ENCODE data around the gene IGIP. TPM values are rescaled to one million over a fixed set of nuclear protein-coding genes. Genes with fewer than 3 reads are reported as not detected.

IGIP gene
- total RNA-seq, 4 donors from 2014 or later = 6.7 to 13.1 (median 8.2) TPM

- no peak for DNase-seq
- Histone ChIP-seq H3K36me3 (no peaks in the 10 kb centered on the region), H3K27me3 (no peaks in the 10 kb centered on the region), H3K4me1 (peaks cover 57 to 65% of the 10 kb centered on the region in 2 donors), H3K4me3 (peak overlapping the region; percentile 78 to 91 (median 85)), H3K27ac (peak overlapping the region; percentile 94 to 97 (median 95)), H3K9me3 (no peaks in the 10 kb centered on the region)
- in situ Hi-C loops (cut with MboI; ENCODE audit: low sequenced_read_pairs in 4 of 4) (no loop called here), intact Hi-C loops (cut with DNase I; ENCODE audit: low total_unique reads) (loop anchor here (5.0 kb wide), 1 partner anchor 45 kb away; no protein-coding TSS in a partner anchor)
- ATAC-seq = no peak
- TF ChIP-seq, protein P1, sequence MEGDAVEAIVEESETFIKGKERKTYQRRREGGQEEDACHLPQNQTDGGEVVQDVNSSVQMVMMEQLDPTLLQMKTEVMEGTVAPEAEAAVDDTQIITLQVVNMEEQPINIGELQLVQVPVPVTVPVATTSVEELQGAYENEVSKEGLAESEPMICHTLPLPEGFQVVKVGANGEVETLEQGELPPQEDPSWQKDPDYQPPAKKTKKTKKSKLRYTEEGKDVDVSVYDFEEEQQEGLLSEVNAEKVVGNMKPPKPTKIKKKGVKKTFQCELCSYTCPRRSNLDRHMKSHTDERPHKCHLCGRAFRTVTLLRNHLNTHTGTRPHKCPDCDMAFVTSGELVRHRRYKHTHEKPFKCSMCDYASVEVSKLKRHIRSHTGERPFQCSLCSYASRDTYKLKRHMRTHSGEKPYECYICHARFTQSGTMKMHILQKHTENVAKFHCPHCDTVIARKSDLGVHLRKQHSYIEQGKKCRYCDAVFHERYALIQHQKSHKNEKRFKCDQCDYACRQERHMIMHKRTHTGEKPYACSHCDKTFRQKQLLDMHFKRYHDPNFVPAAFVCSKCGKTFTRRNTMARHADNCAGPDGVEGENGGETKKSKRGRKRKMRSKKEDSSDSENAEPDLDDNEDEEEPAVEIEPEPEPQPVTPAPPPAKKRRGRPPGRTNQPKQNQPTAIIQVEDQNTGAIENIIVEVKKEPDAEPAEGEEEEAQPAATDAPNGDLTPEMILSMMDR (IDR thresholded peaks at IDR 0.05 in 4 of 5, conservative IDR thresholded peaks at IDR 0.05 in 1 of 5) = no peak
- TF ChIP-seq POLR2A (IDR thresholded peaks at IDR 0.05) = no peak
Observed at GRCh38 chr5:140112685-140113179, 13.0 kb upstream of the IGIP start.

- ATAC-seq (peak; percentile 1 to 5), DNase-seq (peak in 1 of 2 donors; percentile 19)
- Histone ChIP-seq H3K4me3 (peak overlapping the region; percentile 78 to 91 (median 85)), H3K9me3 (no peaks in the 10 kb centered on the region), H3K4me1 (peaks cover 62 to 70% of the 10 kb centered on the region in 2 donors), H3K36me3 (no peaks in the 10 kb centered on the region), H3K27ac (peak overlapping the region; percentile 94 to 97 (median 95)), H3K27me3 (no peaks in the 10 kb centered on the region)
- in situ Hi-C loops (cut with MboI; ENCODE audit: low sequenced_read_pairs in 4 of 4) (no loop called here), intact Hi-C loops (cut with DNase I; ENCODE audit: low total_unique reads) (loop anchor here (5.0 kb wide), 1 partner anchor 44 kb away; no protein-coding TSS in a partner anchor)
- no peak for TF ChIP-seq POLR2A (IDR thresholded peaks at IDR 0.05)
- TF ChIP-seq, protein P1 (IDR thresholded peaks at IDR 0.05 in 4 of 5, conservative IDR thresholded peaks at IDR 0.05 in 1 of 5) = no peak
Observed at GRCh38 chr5:140113180-140113698, 12.5 kb upstream of the IGIP start.

DNA sequence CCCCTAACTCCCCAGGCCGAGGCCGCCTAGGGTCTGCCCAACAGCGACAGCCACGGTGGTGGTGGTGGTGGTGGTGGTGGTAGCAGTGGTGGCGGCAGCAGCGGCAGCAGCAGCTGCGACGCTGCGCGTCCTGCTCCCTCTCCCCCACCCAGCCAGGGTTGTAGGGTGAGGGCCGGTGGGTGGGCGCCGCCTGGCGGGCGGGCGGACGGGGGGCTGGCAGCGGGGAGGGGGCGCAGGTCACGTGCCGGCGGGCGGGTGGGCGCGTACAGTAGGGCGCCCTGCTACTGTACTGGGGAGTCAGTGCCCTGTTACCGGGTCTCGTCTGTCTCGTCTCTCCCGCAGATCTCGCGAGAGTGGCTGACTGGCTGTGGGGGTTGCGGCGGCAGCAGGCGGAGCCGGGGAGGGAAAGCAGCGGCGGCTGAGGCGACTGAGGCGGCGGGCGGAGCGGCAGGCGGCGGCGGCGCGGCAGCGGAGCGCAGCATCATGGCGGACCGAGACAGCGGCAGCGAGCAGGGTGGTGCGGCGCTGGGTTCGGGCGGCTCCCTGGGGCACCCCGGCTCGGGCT is 12.0 kb upstream of the IGIP start, which contains the start of gene PURA:
PURA (plus strand) TSS at position 411 of the 565 bp plus-strand sequence; CDS start at position 484, 73 bp downstream.
- TF ChIP-seq, protein P1 (IDR thresholded peaks at IDR 0.05 in 4 of 5, conservative IDR thresholded peaks at IDR 0.05 in 1 of 5) = peak in 2 of 5 experiments; percentile 11 to 37
- TF ChIP-seq POLR2A (IDR thresholded peaks at IDR 0.05) = peak; percentile 79 to 80
- peak within 1 kb of the TSS; percentile 94 to 97 (median 95) for H3K27ac ChIP-seq
- peaks cover 64 to 70% of the 10 kb centered on the region in 2 donors for H3K4me1 ChIP-seq
- peak; percentile 94 to 95 for ATAC-seq
- no peaks in the 10 kb centered on the region for H3K36me3 ChIP-seq
- in situ Hi-C loops (cut with MboI; ENCODE audit: low sequenced_read_pairs in 4 of 4) (no loop called here), intact Hi-C loops (cut with DNase I; ENCODE audit: low total_unique reads) (loop anchor here (2.0 to 5.0 kb wide), 2 partner anchors 31 to 44 kb away; no protein-coding TSS in a partner anchor)
- peak; percentile 91 to 94 for DNase-seq
- no peaks in the 10 kb centered on the region for H3K9me3 ChIP-seq
- H3K4me3 ChIP-seq = peak within 1 kb of the TSS; percentile 78 to 91 (median 85)
- no peaks in the 10 kb centered on the region for H3K27me3 ChIP-seq

DNA sequence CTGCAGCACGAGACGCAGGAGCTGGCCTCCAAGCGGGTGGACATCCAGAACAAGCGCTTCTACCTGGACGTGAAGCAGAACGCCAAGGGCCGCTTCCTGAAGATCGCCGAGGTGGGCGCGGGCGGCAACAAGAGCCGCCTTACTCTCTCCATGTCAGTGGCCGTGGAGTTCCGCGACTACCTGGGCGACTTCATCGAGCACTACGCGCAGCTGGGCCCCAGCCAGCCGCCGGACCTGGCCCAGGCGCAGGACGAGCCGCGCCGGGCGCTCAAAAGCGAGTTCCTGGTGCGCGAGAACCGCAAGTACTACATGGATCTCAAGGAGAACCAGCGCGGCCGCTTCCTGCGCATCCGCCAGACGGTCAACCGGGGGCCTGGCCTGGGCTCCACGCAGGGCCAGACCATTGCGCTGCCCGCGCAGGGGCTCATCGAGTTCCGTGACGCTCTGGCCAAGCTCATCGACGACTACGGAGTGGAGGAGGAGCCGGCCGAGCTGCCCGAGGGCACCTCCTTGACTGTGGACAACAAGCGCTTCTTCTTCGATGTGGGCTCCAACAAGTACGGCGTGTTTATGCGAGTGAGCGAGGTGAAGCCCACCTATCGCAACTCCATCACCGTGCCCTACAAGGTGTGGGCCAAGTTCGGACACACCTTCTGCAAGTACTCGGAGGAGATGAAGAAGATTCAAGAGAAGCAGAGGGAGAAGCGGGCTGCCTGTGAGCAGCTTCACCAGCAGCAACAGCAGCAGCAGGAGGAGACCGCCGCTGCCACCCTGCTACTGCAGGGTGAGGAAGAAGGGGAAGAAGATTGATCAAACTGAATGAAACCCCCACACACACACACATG is 11.2 kb upstream of the IGIP start:
- DNase-seq = peak; percentile 39 to 66
- Histone ChIP-seq H3K9me3 (no peaks in the 10 kb centered on the region), H3K27ac (peak overlapping the region; percentile 94 to 97 (median 95)), H3K4me1 (peaks cover 60 to 63% of the 10 kb centered on the region in 2 donors), H3K4me3 (peak overlapping the region; percentile 78 to 91 (median 85)), H3K27me3 (no peaks in the 10 kb centered on the region), H3K36me3 (no peaks in the 10 kb centered on the region)
- intact Hi-C loops (cut with DNase I; ENCODE audit: low total_unique reads) (loop anchor here (2.0 to 5.0 kb wide), 2 partner anchors 30 to 43 kb away; no protein-coding TSS in a partner anchor), in situ Hi-C loops (cut with MboI; ENCODE audit: low sequenced_read_pairs in 4 of 4) (no loop called here)
- TF ChIP-seq, protein P1 (IDR thresholded peaks at IDR 0.05 in 4 of 5, conservative IDR thresholded peaks at IDR 0.05 in 1 of 5) = no peak
- TF ChIP-seq POLR2A (IDR thresholded peaks at IDR 0.05) = no peak
- peak; percentile 66 to 71 for ATAC-seq
